GM18867 (cell line): ENCODE results near the gene SLC5A3.
A peak's percentile ranks its signal among the peaks of the same experiment; 100 is the strongest.

ENCODE experiments used
- ATAC-seq: cut with Tn5 transposase; IDR thresholded peaks from one replicate; pipeline ENCODE4 v1.9.1; 2021; ENCODE audit warnings: mild to moderate bottlenecking, moderate library complexity; ENCODE audit not compliant: unreplicated experiment

SLC5A3 gene

GRCh38 chr21:34073032-34073748 is at the start of gene SLC5A3, which contains the start of gene MRPS6:
Gene SLC5A3 (plus strand): TSS chr21:34073578. CDS start chr21:34095199, 21,621 bp downstream.
Gene MRPS6 (plus strand): TSS chr21:34073578. CDS start chr21:34073701, 123 bp downstream.
- ATAC-seq, result peak; percentile 73

- ATAC-seq, result no peak
These were observed 49.5 kb upstream of the SLC5A3 start for GRCh38 chr21:34023691-34024373.

GRCh38 chr21:34024374-34024693 is 49.0 kb upstream of the SLC5A3 start:
- ATAC-seq, result no peak

GRCh38 chr21:34027721-34028461 is 45.5 kb upstream of the SLC5A3 start:
- ATAC-seq, result no peak

- peak; percentile 92 for ATAC-seq
These were observed 43.4 kb upstream of the SLC5A3 start for GRCh38 chr21:34029743-34030528.

GRCh38 chr21:34031835-34032370 is 41.5 kb upstream of the SLC5A3 start:
- ATAC-seq, result peak; percentile 44

GRCh38 chr21:34034369-34035014 is 38.9 kb upstream of the SLC5A3 start:
- no peak for ATAC-seq

- ATAC-seq, result no peak
These were observed 37.6 kb upstream of the SLC5A3 start for GRCh38 chr21:34035619-34036354.

GRCh38 chr21:34037009-34037795 is 36.2 kb upstream of the SLC5A3 start:
- ATAC-seq, result no peak

GRCh38 chr21:34039678-34040382 is 33.5 kb upstream of the SLC5A3 start:
- ATAC-seq, result no peak

- ATAC-seq, result no peak
These were observed 30.6 kb upstream of the SLC5A3 start for GRCh38 chr21:34042735-34043134.

GRCh38 chr21:34043333-34043732 is 30.0 kb upstream of the SLC5A3 start:
- ATAC-seq, result no peak

- ATAC-seq, result peak; percentile 69
These were observed 26.5 kb upstream of the SLC5A3 start for GRCh38 chr21:34046917-34047316.

- ATAC-seq, result no peak
These were observed 25.5 kb upstream of the SLC5A3 start for GRCh38 chr21:34047835-34048234.

- no peak for ATAC-seq
These were observed 21.2 kb upstream of the SLC5A3 start for GRCh38 chr21:34052171-34052570.

- ATAC-seq, result no peak
These were observed 19.1 kb upstream of the SLC5A3 start for GRCh38 chr21:34054259-34054658.

GRCh38 chr21:34055615-34056014 is 17.8 kb upstream of the SLC5A3 start:
- no peak for ATAC-seq

GRCh38 chr21:34061983-34062382 is 11.4 kb upstream of the SLC5A3 start:
- ATAC-seq, result no peak
